Breast epithelium (tissue), 4 donors: ENCODE results near the gene MCRS1. TPM values are rescaled to one million over a fixed set of nuclear protein-coding genes. Genes with fewer than 3 reads are reported as not detected.

Experiments
- DNase-seq, 2 donors: peaks; one replicate each; pipeline ENCODE4 v3.0.0-alpha.2; 2019; ENCODE audit warnings: low spot score in 2 of 2
- H3K27ac ChIP-seq, 2 donors: fragments of 200-600 bp; sonication (generic) in 1 of 2; one replicate each; pipeline ENCODE4 v1.5.1; 2016 to 2019; ENCODE audit warnings: mild to moderate bottlenecking in 1 of 2
- H3K27me3 ChIP-seq, 2 donors: fragments of 200-600 bp; sonication (generic) in 1 of 2; one replicate each; pipeline versions ENCODE4 v1.5.1 to v1.6.0; 2017 to 2019; ENCODE audit warnings: control low read depth in 1 of 2, mild to moderate bottlenecking in 1 of 2
- H3K36me3 ChIP-seq: fragments of 200-600 bp; one replicate; pipeline ENCODE4 v1.5.1; 2019
- H3K4me1 ChIP-seq, 2 donors: fragments of 200-600 bp; sonication (generic); one replicate each; pipeline ENCODE4 v1.5.1; 2016 to 2019; ENCODE audit warnings: control low read depth in 1 of 2
- H3K4me3 ChIP-seq, 3 donors: fragments of 200-600 bp; sonication (generic); 1 replicate in 2 of 3; 2 replicates in 1 of 3; pipeline ENCODE4 v1.5.1; 2016 to 2019; ENCODE audit warnings: mild to moderate bottlenecking in 3 of 3, moderate library complexity in 2 of 3
- H3K9me3 ChIP-seq, 2 donors: fragments of 200-600 bp; sonication (generic) in 1 of 2; one replicate each; pipeline ENCODE4 v1.5.1; 2016 to 2019; ENCODE audit warnings: control low read depth in 1 of 2
- CTCF ChIP-seq, 3 donors: fragments of 450-650 bp; IDR thresholded peaks; one replicate each; pipeline ENCODE4 v1.5.1; 2016 to 2017; ENCODE audit warnings: antibody characterized with exemption in 3 of 3, mild to moderate bottlenecking in 3 of 3, moderate library complexity in 3 of 3
- POLR2A ChIP-seq: fragments of 450-650 bp; IDR thresholded peaks from one replicate; pipeline ENCODE4 v1.6.1; 2016; ENCODE audit warnings: antibody characterized with exemption, mild to moderate bottlenecking, moderate library complexity
- POLR2AphosphoS5 ChIP-seq, 3 donors: sonication (generic); formaldehyde crosslinking; IDR thresholded peaks; one replicate each; pipeline ENCODE4 v1.6.1; 2017; ENCODE audit warnings: antibody characterized with exemption in 3 of 3
- intact Hi-C: fragments of 100-400 bp; cut with DNase I; formaldehyde crosslinking; loops from one replicate; pipeline ENCODE4 v1.15.1; 2023; ENCODE audit warnings: low total_unique reads
- total RNA-seq, 3 donors: library from RNA; depleted of rRNA; stranded (reverse); fragments of >200 nt; gene quantifications; one replicate each; pipeline ENCODE4 v1.1.0, GENCODE V29; 2016

MCRS1 gene
- total RNA-seq, 3 donors from 2014 or later = 37.6 to 52.4 (median 52.1) TPM

GRCh38 chr12:49558526-49558925, 9.4 kb downstream of the MCRS1 start:
- Histone ChIP-seq H3K4me3 (no peak overlapping the region), H3K36me3 (peaks cover 18% of the 10 kb centered on the region), H3K9me3 (no peaks in the 10 kb centered on the region), H3K4me1 (no peaks in the 10 kb centered on the region), H3K27me3 (no peaks in the 10 kb centered on the region), H3K27ac (no peak overlapping the region)
- intact Hi-C loops = no loop called here
- DNase-seq = no peak
- TF ChIP-seq POLR2AphosphoS5 (IDR thresholded peaks at IDR 0.05) (no peak), CTCF (IDR thresholded peaks at IDR 0.05) (no peak), POLR2A (no peak)

- Histone ChIP-seq H3K9me3 (no peaks in the 10 kb centered on the region), H3K4me1 (no peaks in the 10 kb centered on the region), H3K4me3 (no peak overlapping the region), H3K36me3 (peaks cover 15% of the 10 kb centered on the region), H3K27ac (no peak overlapping the region), H3K27me3 (no peaks in the 10 kb centered on the region)
- intact Hi-C loops = no loop called here
- TF ChIP-seq CTCF (IDR thresholded peaks at IDR 0.05) (no peak), POLR2AphosphoS5 (IDR thresholded peaks at IDR 0.05) (no peak), POLR2A (no peak)
- no peak for DNase-seq
Observed at GRCh38 chr12:49557917-49558215, 10.1 kb downstream of the MCRS1 start.

- intact Hi-C loops = no loop called here
- Histone ChIP-seq H3K9me3 (no peaks in the 10 kb centered on the region), H3K36me3 (peaks cover 12% of the 10 kb centered on the region), H3K4me3 (no peak overlapping the region), H3K27me3 (no peaks in the 10 kb centered on the region), H3K4me1 (no peaks in the 10 kb centered on the region), H3K27ac (no peak overlapping the region)
- no peak for DNase-seq
- no peak for TF ChIP-seq POLR2AphosphoS5 (IDR thresholded peaks at IDR 0.05)
- no peak for TF ChIP-seq CTCF (IDR thresholded peaks at IDR 0.05)
- TF ChIP-seq POLR2A = no peak
Observed at GRCh38 chr12:49557187-49557916, 10.6 kb downstream of the MCRS1 start.

GRCh38 chr12:49556391-49557186, 11.4 kb downstream of the MCRS1 start:
- TF ChIP-seq POLR2AphosphoS5 (IDR thresholded peaks at IDR 0.05) = no peak
- no peak for TF ChIP-seq POLR2A
- no peak for TF ChIP-seq CTCF (IDR thresholded peaks at IDR 0.05)
- H3K4me1 ChIP-seq = no peaks in the 10 kb centered on the region
- H3K4me3 ChIP-seq = no peak overlapping the region
- intact Hi-C loops = no loop called here
- H3K36me3 ChIP-seq = peaks cover 12% of the 10 kb centered on the region
- no peaks in the 10 kb centered on the region for H3K27me3 ChIP-seq
- H3K9me3 ChIP-seq = no peaks in the 10 kb centered on the region
- no peak for DNase-seq
- no peak overlapping the region for H3K27ac ChIP-seq

GRCh38 chr12:49555631-49556390, 12.1 kb downstream of the MCRS1 start:
- intact Hi-C loops = no loop called here

More at GRCh38 chr12:49555631-49556390, 12.1 kb downstream of the MCRS1 start:
- no peak overlapping the region for H3K4me3 ChIP-seq
- no peak for DNase-seq
- no peaks in the 10 kb centered on the region for H3K27me3 ChIP-seq
- H3K9me3 ChIP-seq = no peaks in the 10 kb centered on the region
- no peak overlapping the region for H3K27ac ChIP-seq
- H3K4me1 ChIP-seq = no peaks in the 10 kb centered on the region
- H3K36me3 ChIP-seq = peaks cover 9% of the 10 kb centered on the region
- TF ChIP-seq CTCF (IDR thresholded peaks at IDR 0.05) (no peak), POLR2A (no peak), POLR2AphosphoS5 (IDR thresholded peaks at IDR 0.05) (no peak)
